ENCODE measurements around the gene CRYBA4.

Gene CRYBA4

GRCh38 chr22:26624803-26625202 is 3.0 kb downstream of the CRYBA4 start:
- no peak for DNase-seq (ENCODE audit: low read depth in 2 of 2)

GRCh38 chr22:26629988-26630761 is 8.4 kb downstream of the CRYBA4 start:
- no peak for DNase-seq (ENCODE audit: low read depth in 2 of 2)

GRCh38 chr22:26631282-26631681 is 9.5 kb downstream of the CRYBA4 start:
- no peak for DNase-seq (ENCODE audit: low read depth in 2 of 2)

GRCh38 chr22:26632422-26633155 is 10.8 kb downstream of the CRYBA4 start:
- no peak for DNase-seq (ENCODE audit: low read depth in 2 of 2)

- no peak for DNase-seq (ENCODE audit: low read depth in 2 of 2)
These were observed 12.4 kb downstream of the CRYBA4 start for GRCh38 chr22:26634189-26634588.

GRCh38 chr22:26635117-26635516 is 13.4 kb downstream of the CRYBA4 start:
- DNase-seq (ENCODE audit: low read depth in 2 of 2): no peak

GRCh38 chr22:26636296-26636695 is 14.5 kb downstream of the CRYBA4 start:
- DNase-seq (ENCODE audit: low read depth in 2 of 2): no peak

- DNase-seq (ENCODE audit: low read depth in 2 of 2): peak; percentile 75 to 83
These were observed 21.0 kb downstream of the CRYBA4 start for GRCh38 chr22:26642465-26643417.

GRCh38 chr22:26643418-26644100 is 21.8 kb downstream of the CRYBA4 start:
- DNase-seq (ENCODE audit: low read depth in 2 of 2): no peak

- DNase-seq (ENCODE audit: low read depth in 2 of 2): no peak
These were observed 24.4 kb downstream of the CRYBA4 start for GRCh38 chr22:26646158-26646557.

GRCh38 chr22:26648011-26648497 is 26.3 kb downstream of the CRYBA4 start:
- no peak for DNase-seq (ENCODE audit: low read depth in 2 of 2)

- DNase-seq (ENCODE audit: low read depth in 2 of 2): no peak
These were observed 27.0 kb downstream of the CRYBA4 start for GRCh38 chr22:26648528-26649388.

GRCh38 chr22:26650722-26651421 is 29.1 kb downstream of the CRYBA4 start:
- DNase-seq (ENCODE audit: low read depth in 2 of 2): no peak

GRCh38 chr22:26651815-26652214 is 30.1 kb downstream of the CRYBA4 start:
- DNase-seq (ENCODE audit: low read depth in 2 of 2): no peak

GRCh38 chr22:26656891-26657851 is 35.4 kb downstream of the CRYBA4 start, which contains the start of gene MIAT:
Gene MIAT, plus strand, starts transcription at chr22:26657588.
- peak; percentile 49 to 55 for DNase-seq (ENCODE audit: low read depth in 2 of 2)

- DNase-seq (ENCODE audit: low read depth in 2 of 2): no peak
These were observed 36.4 kb downstream of the CRYBA4 start for GRCh38 chr22:26658161-26658560.

- DNase-seq (ENCODE audit: low read depth in 2 of 2): peak; percentile 66 to 81
These were observed 37.1 kb downstream of the CRYBA4 start for GRCh38 chr22:26658671-26659478.

- no peak for DNase-seq (ENCODE audit: low read depth in 2 of 2)
These were observed 38.6 kb downstream of the CRYBA4 start for GRCh38 chr22:26660356-26660755.
